Vagina (tissue), 2 donors: ENCODE results near the gene ZNG1A.
"Not testable (repeated sequence)": the region's sequence is repeated elsewhere in the genome, so short reads cannot be mapped to it uniquely, and the experiment has no call there.

Source experiments
- POLR2A ChIP-seq, 2 donors: fragments of 450-650 bp; IDR thresholded peaks; one replicate each; pipeline ENCODE4 v1.6.1; 2017; ENCODE audit warnings: antibody characterized with exemption in 2 of 2, mild to moderate bottlenecking in 2 of 2, moderate library complexity in 2 of 2
- POLR2AphosphoS5 ChIP-seq, 2 donors: sonication (generic); formaldehyde crosslinking; IDR thresholded peaks; one replicate each; pipeline ENCODE4 v1.9.0; 2017; ENCODE audit warnings: antibody characterized with exemption in 2 of 2, mild to moderate bottlenecking in 2 of 2, low read depth in 1 of 2; ENCODE audit not compliant: insufficient read depth in 1 of 2
- TF ChIP-seq, protein P1 (sequence below), 3 experiments: fragments of 450-650 bp in 2 of 3; fragments of 200-600 bp in 1 of 3; sonication (generic) in 1 of 3; IDR thresholded peaks; one replicate each; pipeline ENCODE4 v1.5.1; 2017 to 2019; ENCODE audit warnings: antibody characterized with exemption in 3 of 3, mild to moderate bottlenecking in 2 of 3, moderate library complexity in 2 of 3

DNA sequence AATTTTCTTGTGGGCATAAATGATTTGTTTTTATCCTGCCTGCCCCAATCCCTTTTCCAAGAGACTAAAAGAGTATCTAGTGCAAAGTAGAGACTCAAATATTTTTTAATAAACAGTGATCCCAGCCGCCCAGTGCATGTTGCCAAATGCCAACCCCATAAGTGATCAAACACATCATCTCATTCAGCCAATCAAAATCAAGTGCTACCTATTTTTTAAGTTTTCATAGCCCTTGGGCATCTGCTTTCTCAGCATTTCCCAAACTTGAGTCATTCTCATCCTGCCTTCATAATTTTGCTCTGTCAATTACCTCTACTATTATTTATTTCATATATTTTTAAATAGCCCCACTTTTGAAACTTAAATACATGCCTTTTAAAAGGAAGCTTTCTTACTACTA lies 88.0 kb downstream of the ZNG1A start:
- not testable (repeated sequence) for TF ChIP-seq POLR2A (IDR thresholded peaks at IDR 0.05); POLR2AphosphoS5 (IDR thresholded peaks at IDR 0.05; ENCODE audit: insufficient read depth in 1 of 2, low read depth in 1 of 2)
- TF ChIP-seq, protein P1, sequence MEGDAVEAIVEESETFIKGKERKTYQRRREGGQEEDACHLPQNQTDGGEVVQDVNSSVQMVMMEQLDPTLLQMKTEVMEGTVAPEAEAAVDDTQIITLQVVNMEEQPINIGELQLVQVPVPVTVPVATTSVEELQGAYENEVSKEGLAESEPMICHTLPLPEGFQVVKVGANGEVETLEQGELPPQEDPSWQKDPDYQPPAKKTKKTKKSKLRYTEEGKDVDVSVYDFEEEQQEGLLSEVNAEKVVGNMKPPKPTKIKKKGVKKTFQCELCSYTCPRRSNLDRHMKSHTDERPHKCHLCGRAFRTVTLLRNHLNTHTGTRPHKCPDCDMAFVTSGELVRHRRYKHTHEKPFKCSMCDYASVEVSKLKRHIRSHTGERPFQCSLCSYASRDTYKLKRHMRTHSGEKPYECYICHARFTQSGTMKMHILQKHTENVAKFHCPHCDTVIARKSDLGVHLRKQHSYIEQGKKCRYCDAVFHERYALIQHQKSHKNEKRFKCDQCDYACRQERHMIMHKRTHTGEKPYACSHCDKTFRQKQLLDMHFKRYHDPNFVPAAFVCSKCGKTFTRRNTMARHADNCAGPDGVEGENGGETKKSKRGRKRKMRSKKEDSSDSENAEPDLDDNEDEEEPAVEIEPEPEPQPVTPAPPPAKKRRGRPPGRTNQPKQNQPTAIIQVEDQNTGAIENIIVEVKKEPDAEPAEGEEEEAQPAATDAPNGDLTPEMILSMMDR (IDR thresholded peaks at IDR 0.05) = not testable (repeated sequence)
